CD4-positive, alpha-beta T cell treated with Interleukin-6 for 4 hours (primary cell): ENCODE results near the gene OR1B1.
"Not testable (repeated sequence)": the region's sequence is repeated elsewhere in the genome, so short reads cannot be mapped to it uniquely, and the experiment has no call there.

ENCODE experiments used
- DNase-seq: peaks from one replicate; pipeline ENCODE4 v3.0.0-alpha.2; 2020; ENCODE audit warnings: mixed read lengths

The OR1B1 gene

DNA sequence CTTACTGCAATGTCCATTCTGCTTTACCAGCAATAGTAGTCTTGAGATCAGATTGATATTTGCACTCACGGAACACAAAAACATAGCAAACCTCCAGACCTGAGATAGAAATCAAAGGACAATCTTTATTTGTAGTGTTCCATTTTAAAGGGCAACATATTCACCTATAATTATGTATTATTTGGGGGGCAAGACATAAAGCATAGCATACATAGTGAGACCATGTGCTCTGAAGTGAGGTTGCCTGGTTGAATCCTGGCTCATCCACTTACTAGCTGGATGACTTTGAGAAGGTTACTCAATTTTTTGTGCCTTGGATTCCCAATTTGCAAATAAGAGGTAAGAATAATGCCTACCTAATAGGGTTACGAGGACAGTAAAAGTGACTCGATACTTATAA lies at the start of gene OR1B1:
Gene OR1B1 (minus strand): TSS at position 101 of the 400 bp plus-strand sequence.
- DNase-seq: no peak

DNA sequence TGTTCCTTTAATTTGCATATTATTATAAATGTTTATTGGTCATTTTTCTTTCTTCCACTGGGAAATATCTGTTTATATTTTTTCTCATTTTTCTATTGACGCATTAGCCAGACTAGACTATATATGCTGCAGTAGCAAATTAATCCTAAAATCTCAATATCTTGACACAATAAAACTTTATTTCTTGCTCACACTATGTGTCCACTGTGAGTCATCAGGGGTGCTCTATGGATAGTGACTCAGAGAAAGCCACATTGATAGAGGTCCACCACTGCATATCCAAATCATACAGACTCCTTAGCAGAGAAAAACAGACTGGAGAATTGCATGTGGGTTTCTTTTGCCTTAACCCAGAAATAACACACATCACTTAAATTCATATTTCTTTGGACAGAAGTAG lies 38.3 kb upstream of the OR1B1 start:
- no peak for DNase-seq

DNA sequence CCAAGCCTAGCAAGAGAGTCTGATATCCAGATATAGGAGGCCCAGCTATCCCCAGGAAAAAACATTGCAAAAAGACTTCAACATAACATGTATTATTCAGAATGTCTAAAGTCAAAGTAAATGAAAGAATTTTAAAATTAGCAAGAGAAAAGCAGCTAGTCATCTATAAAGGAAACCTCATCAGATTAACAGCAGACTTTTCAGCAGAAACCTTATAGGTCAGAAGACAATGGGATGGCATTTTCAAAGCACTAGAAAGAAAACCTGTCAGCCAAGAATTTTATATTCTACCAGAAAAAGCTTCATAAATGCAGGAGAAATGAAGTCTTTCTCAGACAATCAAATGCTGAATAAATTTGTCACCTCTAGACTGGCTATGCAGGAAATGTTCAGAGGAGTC lies 27.4 kb upstream of the OR1B1 start:
- DNase-seq: no peak

DNA sequence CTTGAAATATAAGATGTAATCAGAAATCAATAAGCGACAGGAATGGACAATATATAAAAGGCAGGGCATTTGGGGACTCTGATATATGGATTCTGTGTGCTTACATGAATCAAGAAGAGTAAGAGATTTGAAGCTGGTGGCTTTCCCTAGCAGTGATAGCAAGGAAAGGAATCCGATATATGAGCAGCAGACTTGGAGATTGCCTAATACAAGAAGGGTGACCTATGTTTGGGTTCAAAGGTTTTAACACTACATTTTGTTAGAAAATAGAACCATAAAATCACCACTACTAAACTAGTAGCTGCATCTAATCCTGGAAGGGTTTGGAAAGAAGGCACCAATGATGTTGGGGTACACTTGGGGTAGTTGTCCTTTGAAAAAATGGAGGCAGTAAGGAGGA lies 15.1 kb upstream of the OR1B1 start:
- DNase-seq: no peak

DNA sequence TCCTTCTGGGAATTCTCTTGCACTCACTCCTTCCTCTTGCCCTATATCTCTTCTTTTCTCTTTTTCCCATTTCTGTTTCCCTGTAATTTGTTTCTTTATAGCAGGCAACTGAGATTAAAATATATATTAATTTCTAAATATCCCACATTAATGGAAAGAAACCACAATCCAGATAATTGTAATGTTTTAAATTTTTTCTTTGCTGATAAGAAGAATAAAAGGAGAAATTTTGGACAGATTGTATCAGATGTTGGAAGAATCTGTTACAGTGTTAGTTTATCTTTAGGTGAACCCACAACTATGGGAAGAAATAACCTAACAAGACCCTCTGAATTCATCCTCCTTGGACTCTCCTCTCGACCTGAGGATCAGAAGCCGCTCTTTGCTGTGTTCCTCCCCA lies 4.0 kb upstream of the OR1B1 start, which contains the start of gene OR1L1:
Gene OR1L1 (plus strand): TSS at position 301 of the 400 bp plus-strand sequence. CDS start 0 bp downstream, at position 301.
- DNase-seq: no peak

DNA sequence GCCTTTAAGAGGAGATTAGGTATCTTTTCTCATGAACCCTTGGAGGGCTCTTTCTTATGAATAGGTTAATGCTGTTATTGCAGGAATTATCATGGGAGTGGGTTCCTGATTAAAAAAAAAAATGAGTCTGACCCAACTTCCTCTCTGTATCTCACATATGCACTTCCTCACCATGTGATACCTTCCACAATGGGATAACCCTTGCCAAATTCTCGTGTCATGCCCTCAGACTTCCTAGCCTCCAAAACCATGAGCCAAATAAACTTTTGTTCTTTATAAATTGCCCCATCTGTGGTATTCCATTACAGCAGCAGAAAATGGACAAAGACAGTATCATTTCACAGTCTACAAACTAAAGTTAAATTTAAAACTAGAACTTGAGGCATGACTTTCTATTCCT lies 1.0 kb downstream of the OR1B1 start:
- DNase-seq: no peak

- DNase-seq: no peak
These were observed 15.2 kb downstream of the OR1B1 start for GRCh38 chr9:122642226-122642625.

- no peak for DNase-seq
These were observed 37.4 kb downstream of the OR1B1 start for GRCh38 chr9:122619996-122620395.

DNA sequence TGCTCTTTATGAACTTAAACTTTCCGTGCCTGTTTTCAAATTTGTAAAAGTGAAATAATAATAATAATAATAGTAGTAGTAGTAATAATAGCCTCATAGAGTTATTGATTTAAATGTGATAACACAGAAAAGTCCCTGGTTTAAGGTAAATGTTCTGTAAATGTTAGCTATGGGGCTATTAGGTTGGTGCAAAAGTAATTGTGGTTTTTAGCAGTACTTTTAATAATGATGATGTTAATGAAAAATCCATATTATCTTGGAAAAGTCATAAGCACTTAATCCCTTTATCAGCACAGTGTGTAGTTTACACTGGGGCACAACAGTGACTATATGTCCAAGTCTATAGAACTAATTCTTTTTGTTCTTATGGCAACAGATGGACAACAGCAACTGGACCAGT lies 43.1 kb downstream of the OR1B1 start, which contains the start of gene OR1Q1:
Gene OR1Q1 (plus strand): TSS at position 377 of the 400 bp plus-strand sequence. CDS start 0 bp downstream, at position 377.
- DNase-seq: no peak

- no peak for DNase-seq
These were observed 47.6 kb downstream of the OR1B1 start for GRCh38 chr9:122609804-122610203.

DNA sequence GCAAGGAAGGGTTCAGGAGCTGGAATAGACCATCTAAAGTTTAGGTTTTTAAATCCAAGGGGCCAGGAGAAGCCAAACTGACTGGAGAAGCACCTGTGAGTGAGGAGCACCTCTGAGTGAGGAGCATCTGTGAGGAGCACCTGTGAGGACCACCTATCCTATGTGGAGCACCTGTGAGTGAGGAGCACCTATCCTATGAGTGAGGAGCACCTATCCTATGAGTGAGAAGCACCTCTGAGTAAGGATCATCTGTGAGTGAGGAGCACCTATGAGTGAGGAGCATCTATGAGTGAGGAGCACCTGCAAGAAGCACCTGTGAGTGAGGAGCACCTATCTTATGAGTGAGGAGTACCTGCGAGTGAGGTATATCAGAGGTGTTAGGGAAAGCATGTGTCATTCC lies 50.8 kb downstream of the OR1B1 start:
- DNase-seq: no peak

- DNase-seq: no peak
These were observed 51.7 kb downstream of the OR1B1 start for GRCh38 chr9:122605691-122606090.

- not testable (repeated sequence) for DNase-seq
These were observed 74.1 kb downstream of the OR1B1 start, which contains the start of gene OR1L8 for GRCh38 chr9:122583284-122583683. OR1L8 (minus strand) TSS chr9:122583384; CDS start chr9:122568477, 14,907 bp downstream.

GRCh38 chr9:122580360-122580759 lies 77.1 kb downstream of the OR1B1 start:
- no peak for DNase-seq

DNA sequence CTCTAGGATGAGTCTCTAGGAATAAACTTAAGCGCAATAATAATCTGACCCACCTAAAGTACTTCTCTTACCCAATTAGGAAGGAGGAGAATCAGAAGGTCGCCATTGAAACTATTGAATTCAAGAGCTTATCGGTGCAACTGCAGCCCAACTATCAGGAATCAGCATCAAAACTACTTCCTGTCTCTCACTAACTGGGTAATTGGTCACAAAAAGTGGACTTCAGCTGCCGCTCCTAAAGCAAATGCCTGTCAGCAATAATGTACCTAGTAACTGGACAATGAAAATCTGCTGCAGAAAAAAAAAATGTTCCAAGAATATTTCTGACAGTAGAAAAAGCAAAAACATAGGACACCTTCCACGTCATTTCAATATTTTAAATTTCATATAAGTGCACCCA lies 77.6 kb downstream of the OR1B1 start:
- DNase-seq: no peak
